ENCODE measurements around the gene GLYATL3.

Gene GLYATL3

DNA sequence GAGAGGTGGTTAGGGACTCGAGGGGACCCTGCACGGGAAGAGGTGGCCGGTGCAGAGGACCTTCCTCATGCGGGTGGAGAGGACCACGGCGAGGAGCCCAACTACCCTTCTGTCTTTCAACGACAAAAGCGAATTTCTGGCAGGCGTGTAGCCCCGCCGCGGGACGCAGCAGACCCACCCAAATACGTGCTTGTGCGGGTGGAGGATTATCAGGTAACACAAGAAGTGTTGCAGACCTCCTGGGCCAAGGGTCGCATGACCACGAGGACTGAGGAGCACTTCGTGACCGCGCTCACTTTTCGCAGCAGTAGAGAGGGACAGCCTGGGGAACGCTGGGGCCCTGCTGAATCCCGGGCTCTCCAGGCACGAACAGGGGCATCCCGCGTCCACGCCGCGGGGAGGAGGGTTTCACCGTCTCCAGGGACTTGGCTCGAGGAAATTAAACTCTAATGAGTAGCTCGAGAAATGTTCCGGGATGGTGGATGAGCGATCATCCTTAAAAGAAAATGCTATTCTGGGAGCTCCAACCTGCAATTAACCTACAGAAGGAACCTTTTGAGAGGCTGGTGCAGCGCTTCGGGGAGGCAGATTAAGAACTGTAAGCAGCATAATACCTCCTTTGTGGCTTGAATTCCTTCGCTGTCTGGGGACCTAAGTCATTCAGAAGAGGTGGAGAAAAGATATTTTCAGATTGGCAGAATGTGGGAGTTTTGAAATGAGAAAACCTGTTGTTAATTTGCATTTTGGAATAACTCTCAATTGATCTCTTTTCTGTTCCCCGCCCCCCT lies 51.5 kb downstream of the GLYATL3 start:
- TF ChIP-seq, protein P1, sequence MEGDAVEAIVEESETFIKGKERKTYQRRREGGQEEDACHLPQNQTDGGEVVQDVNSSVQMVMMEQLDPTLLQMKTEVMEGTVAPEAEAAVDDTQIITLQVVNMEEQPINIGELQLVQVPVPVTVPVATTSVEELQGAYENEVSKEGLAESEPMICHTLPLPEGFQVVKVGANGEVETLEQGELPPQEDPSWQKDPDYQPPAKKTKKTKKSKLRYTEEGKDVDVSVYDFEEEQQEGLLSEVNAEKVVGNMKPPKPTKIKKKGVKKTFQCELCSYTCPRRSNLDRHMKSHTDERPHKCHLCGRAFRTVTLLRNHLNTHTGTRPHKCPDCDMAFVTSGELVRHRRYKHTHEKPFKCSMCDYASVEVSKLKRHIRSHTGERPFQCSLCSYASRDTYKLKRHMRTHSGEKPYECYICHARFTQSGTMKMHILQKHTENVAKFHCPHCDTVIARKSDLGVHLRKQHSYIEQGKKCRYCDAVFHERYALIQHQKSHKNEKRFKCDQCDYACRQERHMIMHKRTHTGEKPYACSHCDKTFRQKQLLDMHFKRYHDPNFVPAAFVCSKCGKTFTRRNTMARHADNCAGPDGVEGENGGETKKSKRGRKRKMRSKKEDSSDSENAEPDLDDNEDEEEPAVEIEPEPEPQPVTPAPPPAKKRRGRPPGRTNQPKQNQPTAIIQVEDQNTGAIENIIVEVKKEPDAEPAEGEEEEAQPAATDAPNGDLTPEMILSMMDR (IDR thresholded peaks at IDR 0.05; ENCODE audit: low read depth, low read length, missing control alignments), result no peak
- H3K4me3 ChIP-seq (ENCODE audit: low read depth, low read length), result peak overlapping the region; percentile 49
- in situ Hi-C loops (cut with HindIII; ENCODE audit: low sequenced_read_pairs), result no loop called here
- no peak for DNase-seq (ENCODE audit: low read depth)

DNA sequence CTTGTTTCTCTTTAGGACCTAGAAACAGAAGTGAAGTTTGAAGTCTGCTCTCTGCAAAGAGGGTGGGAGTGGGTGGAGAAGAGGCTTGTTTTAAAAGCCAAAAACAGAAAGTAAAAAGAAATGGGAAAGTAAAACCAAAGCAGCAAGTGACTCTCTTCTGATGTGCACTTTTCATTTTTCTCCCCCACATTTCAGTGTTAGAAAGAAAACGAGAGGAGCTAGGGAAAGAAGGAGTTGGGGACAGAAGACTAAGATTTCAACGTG lies 52.1 kb downstream of the GLYATL3 start:
- TF ChIP-seq, protein P1 (IDR thresholded peaks at IDR 0.05; ENCODE audit: low read depth, low read length, missing control alignments), result no peak
- in situ Hi-C loops (cut with HindIII; ENCODE audit: low sequenced_read_pairs), result no loop called here
- no peak for DNase-seq (ENCODE audit: low read depth)
- peak overlapping the region; percentile 49 for H3K4me3 ChIP-seq (ENCODE audit: low read depth, low read length)

GRCh38 chr6:49552596-49552995 lies 52.9 kb downstream of the GLYATL3 start:
- no peak overlapping the region for H3K4me3 ChIP-seq (ENCODE audit: low read depth, low read length)
- in situ Hi-C loops (cut with HindIII; ENCODE audit: low sequenced_read_pairs), result no loop called here
- DNase-seq (ENCODE audit: low read depth), result no peak
- TF ChIP-seq, protein P1 (IDR thresholded peaks at IDR 0.05; ENCODE audit: low read depth, low read length, missing control alignments), result no peak

DNA sequence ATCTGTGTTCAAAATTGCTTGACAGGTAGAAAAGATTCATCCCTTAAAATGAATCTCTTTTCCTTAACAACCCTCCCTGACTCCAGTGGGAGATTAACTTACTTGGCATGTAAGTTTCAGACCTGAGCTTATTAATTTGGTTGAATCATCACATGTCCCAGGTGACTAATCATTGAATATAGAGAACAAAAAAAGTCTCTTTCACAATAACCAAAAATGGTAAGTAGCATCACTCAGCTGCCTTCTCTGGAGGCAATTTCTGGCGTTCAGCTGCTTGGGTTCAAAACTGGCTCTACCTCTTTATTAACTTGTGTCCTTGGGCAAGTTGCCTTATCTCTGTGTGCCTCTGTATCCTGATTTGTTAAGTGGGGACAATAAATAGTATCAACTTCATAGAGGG lies 53.7 kb downstream of the GLYATL3 start:
- TF ChIP-seq, protein P1 (IDR thresholded peaks at IDR 0.05; ENCODE audit: low read depth, low read length, missing control alignments), result no peak
- in situ Hi-C loops (cut with HindIII; ENCODE audit: low sequenced_read_pairs), result no loop called here
- no peak overlapping the region for H3K4me3 ChIP-seq (ENCODE audit: low read depth, low read length)
- no peak for DNase-seq (ENCODE audit: low read depth)

- no peak overlapping the region for H3K4me3 ChIP-seq (ENCODE audit: low read depth, low read length)
- DNase-seq (ENCODE audit: low read depth), result no peak
- TF ChIP-seq, protein P1 (IDR thresholded peaks at IDR 0.05; ENCODE audit: low read depth, low read length, missing control alignments), result no peak
- in situ Hi-C loops (cut with HindIII; ENCODE audit: low sequenced_read_pairs), result no loop called here
These were observed 56.2 kb downstream of the GLYATL3 start for GRCh38 chr6:49555951-49556350.

DNA sequence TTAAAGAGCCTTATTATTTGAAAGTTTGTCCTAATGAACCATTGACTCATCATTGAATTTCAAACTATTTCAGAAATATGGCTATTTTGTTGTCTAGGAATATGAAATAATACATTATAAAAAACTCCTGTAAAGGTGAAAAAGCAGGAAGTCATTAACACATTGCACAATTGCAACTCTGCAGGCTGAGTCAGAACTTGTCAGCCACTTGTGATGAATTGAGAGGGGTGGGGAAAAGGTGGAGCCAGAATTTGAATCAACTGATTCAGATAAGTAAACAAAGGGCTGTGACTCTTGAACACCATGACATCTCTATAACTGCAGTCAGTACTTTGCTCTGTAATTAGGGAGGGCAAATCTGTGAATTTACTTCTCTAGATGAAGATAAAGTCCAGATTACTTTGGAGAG lies 56.7 kb downstream of the GLYATL3 start:
- peak; percentile 42 for DNase-seq (ENCODE audit: low read depth)
- TF ChIP-seq, protein P1 (IDR thresholded peaks at IDR 0.05; ENCODE audit: low read depth, low read length, missing control alignments), result no peak

More for the DNA sequence above, 56.7 kb downstream of the GLYATL3 start:
- H3K4me3 ChIP-seq (ENCODE audit: low read depth, low read length), result no peak overlapping the region
- in situ Hi-C loops (cut with HindIII; ENCODE audit: low sequenced_read_pairs), result no loop called here

Measured in astrocyte of the cerebellum (primary cell).